HEK293T (cell line): ENCODE data around the gene IRAK1.

Experiments
- BHLHE40 ChIP-seq: fragments of 450-650 bp; IDR thresholded peaks from 2 replicates; pipeline ENCODE4 v1.6.1; 2016; ENCODE audit warnings: mild to moderate bottlenecking, moderate library complexity, borderline replicate concordance
- ELF4 ChIP-seq: fragments of 450-650 bp; IDR thresholded peaks from 2 replicates; pipeline ENCODE4 v1.6.1; 2017; ENCODE audit warnings: antibody characterized with exemption
- FOXK2 ChIP-seq: fragments of 450-650 bp; IDR thresholded peaks from 2 replicates; pipeline ENCODE4 v1.6.1; 2016; ENCODE audit warnings: mild to moderate bottlenecking
- HDGF ChIP-seq: fragments of 450-650 bp; IDR thresholded peaks from 2 replicates; pipeline ENCODE4 v1.6.1; 2017; ENCODE audit warnings: antibody characterized with exemption, borderline replicate concordance
- L3MBTL2 ChIP-seq: fragments of 450-650 bp; conservative IDR thresholded peaks from 2 replicates; pipeline ENCODE4 v1.6.1; 2016; ENCODE audit warnings: mild to moderate bottlenecking
- LEF1 ChIP-seq: fragments of 450-650 bp; IDR thresholded peaks from 2 replicates; pipeline ENCODE4 v1.6.1; 2017; ENCODE audit warnings: mild to moderate bottlenecking, borderline replicate concordance
- NFRKB ChIP-seq: fragments of 450-650 bp; IDR thresholded peaks from 2 replicates; pipeline ENCODE4 v1.6.1; 2016; ENCODE audit warnings: mild to moderate bottlenecking, moderate library complexity
- PKNOX1 ChIP-seq: fragments of 450-650 bp; IDR thresholded peaks from 2 replicates; pipeline ENCODE4 v1.6.1; 2016
- SP1 ChIP-seq: fragments of 450-650 bp; IDR thresholded peaks from 2 replicates; pipeline ENCODE4 v1.6.1; 2017
- SUZ12 ChIP-seq: fragments of 450-650 bp; IDR thresholded peaks from 2 replicates; pipeline ENCODE4 v1.6.1; 2016; ENCODE audit warnings: mild to moderate bottlenecking
- TARDBP ChIP-seq: fragments of 450-650 bp; IDR thresholded peaks from 2 replicates; pipeline ENCODE4 v1.6.1; 2016
- ZNF384 ChIP-seq: fragments of 450-650 bp; IDR thresholded peaks from 2 replicates; pipeline ENCODE4 v1.6.1; 2016

GRCh38 chrX:153966841-153967535, 52.7 kb downstream of the IRAK1 start:
- no peak for TF ChIP-seq LEF1
- no peak for TF ChIP-seq ELF4
- no peak for TF ChIP-seq TARDBP
- TF ChIP-seq SP1: no peak
- no peak for TF ChIP-seq ZNF384
- no peak for TF ChIP-seq SUZ12
- TF ChIP-seq FOXK2: no peak
- no peak for TF ChIP-seq NFRKB
- TF ChIP-seq PKNOX1: no peak
- no peak for TF ChIP-seq HDGF
- TF ChIP-seq BHLHE40: no peak
- no peak for TF ChIP-seq L3MBTL2
